BLaER1 treated with 17β-estradiol and CSF1 and Interleukin-3, amounts not matched to agents 10 nM and 100 nM (cell line): ENCODE measurements around the gene CCDC57.
A peak's percentile ranks its signal among the peaks of the same experiment; 100 is the strongest.

Experiments used
- H3K27ac ChIP-seq, 11 experiments: shearing (Covaris generic); formaldehyde crosslinking; 2 replicates each; pipeline ENCODE4 v1.8.1; 2022
- H3K27me3 ChIP-seq, 11 experiments: shearing (Covaris generic); formaldehyde crosslinking; 2 replicates each; pipeline ENCODE4 v1.8.1; 2022
- H3K36me3 ChIP-seq, 11 experiments: shearing (Covaris generic); formaldehyde crosslinking; 2 replicates each; pipeline ENCODE4 v1.8.1; 2022
- H3K4me1 ChIP-seq, 10 experiments: shearing (Covaris generic); formaldehyde crosslinking; 2 replicates each; pipeline ENCODE4 v1.8.1; 2022
- H3K4me2 ChIP-seq, 11 experiments: shearing (Covaris generic); formaldehyde crosslinking; 2 replicates each; pipeline ENCODE4 v1.8.1; 2022
- H3K4me3 ChIP-seq, 10 experiments: shearing (Covaris generic); formaldehyde crosslinking; 2 replicates each; pipeline ENCODE4 v1.8.1; 2022
- H3K9ac ChIP-seq, 11 experiments: shearing (Covaris generic); formaldehyde crosslinking; 2 replicates each; pipeline ENCODE4 v1.8.1; 2022
- H3K9me3 ChIP-seq, 11 experiments: shearing (Covaris generic); formaldehyde crosslinking; replicated peaks in 1 of 11; 2 replicates each; pipeline ENCODE4 v1.8.1; 2022
- H4K20me1 ChIP-seq, 11 experiments: shearing (Covaris generic); formaldehyde crosslinking; 2 replicates each; pipeline ENCODE4 v1.8.1; 2022
- Cebpa-rat ChIP-seq, 11 experiments: shearing (Covaris generic); IDR thresholded peaks; 2 replicates each; pipeline ENCODE4 v1.8.1; 2022

Gene CCDC57

GRCh38 chr17:82232876-82233785 lies 20.5 kb upstream of the CCDC57 start:
- H3K9ac ChIP-seq = peak overlapping the region; percentile 34 to 74 (median 66); a peak in 20 of 22 replicates
- H3K27me3 ChIP-seq = peaks cover 0 to 16% (median 0%) of the 10 kb centered on the region in 11 experiments; a peak in 8 of 22 replicates
- peak overlapping the region in 7 of 10 experiments; percentile 28 to 99 (median 50); a peak in 13 of 20 replicates for H3K4me3 ChIP-seq
- peaks cover 0 to 71% (median 24%) of the 10 kb centered on the region in 11 experiments; a peak in 18 of 22 replicates for H3K36me3 ChIP-seq
- H3K4me1 ChIP-seq = peaks cover 62 to 97% (median 91%) of the 10 kb centered on the region in 10 experiments
- peak overlapping the region; percentile 87 to 100 (median 97) for H3K4me2 ChIP-seq
- no peaks in the 10 kb centered on the region for H3K9me3 ChIP-seq
- H3K27ac ChIP-seq = peak overlapping the region in 9 of 11 experiments; percentile 12 to 80 (median 69); a peak in 17 of 22 replicates
- H4K20me1 ChIP-seq = peaks cover 58 to 92% (median 88%) of the 10 kb centered on the region in 11 experiments
- TF ChIP-seq Cebpa-rat (IDR thresholded peaks at IDR 0.05) = no peak

GRCh38 chr17:82232322-82232820 lies 19.7 kb upstream of the CCDC57 start:
- peak overlapping the region in 9 of 10 experiments; percentile 71 to 100 (median 97); a peak in 18 of 20 replicates for H3K4me3 ChIP-seq
- H4K20me1 ChIP-seq = peaks cover 50 to 85% (median 81%) of the 10 kb centered on the region in 11 experiments
- peaks cover 0 to 21% (median 0%) of the 10 kb centered on the region in 11 experiments; a peak in 8 of 22 replicates for H3K27me3 ChIP-seq
- no peaks in the 10 kb centered on the region for H3K9me3 ChIP-seq
- H3K9ac ChIP-seq = peak overlapping the region in 10 of 11 experiments; percentile 85 to 94 (median 90); a peak in 19 of 22 replicates
- H3K4me1 ChIP-seq = peaks cover 62 to 97% (median 91%) of the 10 kb centered on the region in 10 experiments
- H3K27ac ChIP-seq = peak overlapping the region in 9 of 11 experiments; percentile 84 to 99 (median 95); a peak in 17 of 22 replicates
- H3K4me2 ChIP-seq = peak overlapping the region; percentile 95 to 100 (median 99)
- no peak for TF ChIP-seq Cebpa-rat (IDR thresholded peaks at IDR 0.05)
- H3K36me3 ChIP-seq = peaks cover 0 to 63% (median 18%) of the 10 kb centered on the region in 11 experiments; a peak in 18 of 22 replicates

DNA sequence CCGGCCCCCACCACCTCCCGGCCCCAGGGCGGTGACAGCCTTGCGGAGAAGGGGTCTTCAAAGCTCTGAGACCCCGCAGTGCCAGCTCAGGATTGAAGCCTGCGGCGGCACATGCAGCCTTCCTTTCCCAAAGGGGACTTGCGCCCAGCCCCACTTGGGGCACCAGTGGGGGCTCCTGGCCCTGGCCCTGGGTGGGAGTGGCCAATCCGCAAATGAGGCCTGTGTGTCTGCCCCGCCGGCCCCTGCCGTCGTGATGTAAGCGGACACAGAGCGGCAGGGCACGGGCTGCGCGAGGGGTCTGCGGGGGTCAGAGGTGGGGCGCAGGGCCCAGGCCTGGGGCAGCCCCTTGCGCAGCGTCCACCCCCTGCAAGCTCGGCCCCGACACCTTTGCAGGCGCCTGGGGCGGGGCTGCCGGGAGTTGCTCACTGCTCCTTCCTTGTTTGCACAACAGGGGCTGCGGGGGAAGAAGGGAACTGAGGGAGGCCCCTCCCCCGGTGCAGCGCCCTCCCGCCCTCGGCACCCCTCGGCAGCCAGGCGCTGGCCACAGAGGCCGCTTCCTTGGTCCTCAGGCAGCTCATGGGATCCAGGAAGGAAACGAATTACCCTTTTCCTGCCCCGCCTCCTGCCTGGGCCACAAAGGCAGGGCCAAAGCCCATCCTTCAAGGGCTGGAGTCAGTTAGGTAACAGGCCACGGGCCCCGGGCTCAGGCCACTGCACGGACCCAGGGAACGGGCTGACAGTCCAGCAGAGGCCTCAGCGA lies 19.1 kb upstream of the CCDC57 start:
- Histone ChIP-seq H3K9me3 (no peaks in the 10 kb centered on the region), H3K4me2 (peak overlapping the region; percentile 95 to 100 (median 99)), H3K4me1 (peaks cover 62 to 95% (median 90%) of the 10 kb centered on the region in 10 experiments), H4K20me1 (peaks cover 44 to 78% (median 74%) of the 10 kb centered on the region in 11 experiments), H3K36me3 (peaks cover 0 to 57% (median 12%) of the 10 kb centered on the region in 11 experiments; a peak in 15 of 22 replicates), H3K4me3 (peak overlapping the region; percentile 71 to 100 (median 96)), H3K9ac (peak overlapping the region; percentile 85 to 96 (median 90)), H3K27ac (peak overlapping the region; percentile 73 to 99 (median 95)), H3K27me3 (peaks cover 0 to 21% (median 0%) of the 10 kb centered on the region in 11 experiments; a peak in 8 of 22 replicates)
- peak in 10 of 11 experiments; percentile 23 to 93 (median 84); a peak in 15 of 22 replicates for TF ChIP-seq Cebpa-rat (IDR thresholded peaks at IDR 0.05)

GRCh38 chr17:82231312-82231561 lies 18.6 kb upstream of the CCDC57 start:
- Histone ChIP-seq H3K27me3 (peaks cover 0 to 21% (median 0%) of the 10 kb centered on the region in 11 experiments; a peak in 8 of 22 replicates), H4K20me1 (peaks cover 39 to 73% (median 69%) of the 10 kb centered on the region in 11 experiments), H3K27ac (peak overlapping the region; percentile 73 to 99 (median 95)), H3K4me3 (peak overlapping the region; percentile 71 to 100 (median 96)), H3K9me3 (no peaks in the 10 kb centered on the region), H3K4me1 (peaks cover 62 to 94% (median 85%) of the 10 kb centered on the region in 10 experiments), H3K4me2 (peak overlapping the region; percentile 95 to 100 (median 99)), H3K9ac (peak overlapping the region; percentile 85 to 96 (median 90)), H3K36me3 (peaks cover 0 to 52% (median 6%) of the 10 kb centered on the region in 11 experiments; a peak in 15 of 22 replicates)
- TF ChIP-seq Cebpa-rat (IDR thresholded peaks at IDR 0.05) = no peak

DNA sequence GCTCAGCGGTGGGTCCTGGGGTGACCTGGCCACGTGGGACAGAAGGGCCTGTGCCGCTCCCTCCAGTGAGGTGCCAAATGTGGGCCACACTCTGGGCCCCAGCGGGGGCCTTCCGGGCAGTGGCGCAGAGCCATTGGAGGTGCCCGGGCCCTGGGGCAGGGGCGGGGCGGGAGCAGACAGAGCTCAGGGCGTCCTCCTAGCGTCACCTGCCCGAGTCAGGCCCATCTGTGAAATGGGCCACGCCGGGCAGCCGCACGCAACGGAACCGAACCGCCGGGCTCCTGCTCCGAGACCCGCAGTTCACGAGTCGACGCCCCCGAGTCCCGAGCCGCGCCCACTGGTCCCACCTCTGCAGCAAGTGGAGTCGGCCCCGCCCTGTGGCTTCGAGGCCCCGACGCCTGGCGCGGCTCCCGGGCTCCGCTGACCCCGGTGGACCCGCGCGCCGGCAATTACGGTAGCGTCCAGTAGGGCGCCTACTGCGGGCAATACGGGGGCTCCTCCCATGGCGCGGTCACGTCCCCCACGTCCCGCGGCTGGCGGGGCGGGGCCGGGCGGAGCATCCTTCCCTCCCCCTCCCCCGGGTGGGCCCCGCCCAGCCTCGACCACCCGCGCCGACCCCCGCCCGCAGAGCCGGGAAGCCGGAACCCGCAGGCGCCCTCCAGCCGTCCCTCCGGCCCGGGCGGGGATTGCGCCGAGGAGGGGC lies 18.1 kb upstream of the CCDC57 start:
- peak overlapping the region; percentile 71 to 100 (median 96) for H3K4me3 ChIP-seq
- H4K20me1 ChIP-seq = peaks cover 34 to 68% (median 65%) of the 10 kb centered on the region in 11 experiments
- peaks cover 0 to 21% (median 0%) of the 10 kb centered on the region in 11 experiments; a peak in 8 of 22 replicates for H3K27me3 ChIP-seq
- no peak for TF ChIP-seq Cebpa-rat (IDR thresholded peaks at IDR 0.05)
- H3K4me1 ChIP-seq = peaks cover 59 to 89% (median 81%) of the 10 kb centered on the region in 10 experiments
- peak overlapping the region; percentile 95 to 100 (median 99) for H3K4me2 ChIP-seq
- peaks cover 0 to 47% (median 2%) of the 10 kb centered on the region in 11 experiments; a peak in 14 of 22 replicates for H3K36me3 ChIP-seq
- H3K9ac ChIP-seq = peak overlapping the region; percentile 85 to 96 (median 90)
- no peaks in the 10 kb centered on the region for H3K9me3 ChIP-seq
- peak overlapping the region; percentile 84 to 99 (median 95) for H3K27ac ChIP-seq

GRCh38 chr17:82229698-82230608 lies 17.3 kb upstream of the CCDC57 start:
- Histone ChIP-seq H3K36me3 (peaks cover 0 to 39% (median 0%) of the 10 kb centered on the region in 11 experiments; a peak in 9 of 22 replicates), H3K4me1 (peaks cover 50 to 81% (median 73%) of the 10 kb centered on the region in 10 experiments), H4K20me1 (peaks cover 26 to 60% (median 56%) of the 10 kb centered on the region in 11 experiments), H3K9ac (peak overlapping the region; percentile 85 to 96 (median 90)), H3K4me3 (peak overlapping the region; percentile 71 to 100 (median 96)), H3K4me2 (peak overlapping the region; percentile 95 to 100 (median 99)), H3K9me3 (no peaks in the 10 kb centered on the region), H3K27me3 (peaks cover 0 to 21% (median 0%) of the 10 kb centered on the region in 11 experiments; a peak in 8 of 22 replicates), H3K27ac (peak overlapping the region; percentile 84 to 99 (median 95))
- TF ChIP-seq Cebpa-rat (IDR thresholded peaks at IDR 0.05) = no peak
